ENCODE data around the gene SPATA1. TPM values are rescaled to one million over a fixed set of nuclear protein-coding genes. Genes with fewer than 3 reads are reported as not detected.
A peak's percentile ranks its signal among the peaks of the same experiment; 100 is the strongest.

Gene SPATA1
- total and polyA plus RNA-seq, 2 of the 13 experiments (the other 11 are each of a cell fraction or from before 2014, with no cell fraction given), result 0.70 to 1.4 TPM

DNA sequence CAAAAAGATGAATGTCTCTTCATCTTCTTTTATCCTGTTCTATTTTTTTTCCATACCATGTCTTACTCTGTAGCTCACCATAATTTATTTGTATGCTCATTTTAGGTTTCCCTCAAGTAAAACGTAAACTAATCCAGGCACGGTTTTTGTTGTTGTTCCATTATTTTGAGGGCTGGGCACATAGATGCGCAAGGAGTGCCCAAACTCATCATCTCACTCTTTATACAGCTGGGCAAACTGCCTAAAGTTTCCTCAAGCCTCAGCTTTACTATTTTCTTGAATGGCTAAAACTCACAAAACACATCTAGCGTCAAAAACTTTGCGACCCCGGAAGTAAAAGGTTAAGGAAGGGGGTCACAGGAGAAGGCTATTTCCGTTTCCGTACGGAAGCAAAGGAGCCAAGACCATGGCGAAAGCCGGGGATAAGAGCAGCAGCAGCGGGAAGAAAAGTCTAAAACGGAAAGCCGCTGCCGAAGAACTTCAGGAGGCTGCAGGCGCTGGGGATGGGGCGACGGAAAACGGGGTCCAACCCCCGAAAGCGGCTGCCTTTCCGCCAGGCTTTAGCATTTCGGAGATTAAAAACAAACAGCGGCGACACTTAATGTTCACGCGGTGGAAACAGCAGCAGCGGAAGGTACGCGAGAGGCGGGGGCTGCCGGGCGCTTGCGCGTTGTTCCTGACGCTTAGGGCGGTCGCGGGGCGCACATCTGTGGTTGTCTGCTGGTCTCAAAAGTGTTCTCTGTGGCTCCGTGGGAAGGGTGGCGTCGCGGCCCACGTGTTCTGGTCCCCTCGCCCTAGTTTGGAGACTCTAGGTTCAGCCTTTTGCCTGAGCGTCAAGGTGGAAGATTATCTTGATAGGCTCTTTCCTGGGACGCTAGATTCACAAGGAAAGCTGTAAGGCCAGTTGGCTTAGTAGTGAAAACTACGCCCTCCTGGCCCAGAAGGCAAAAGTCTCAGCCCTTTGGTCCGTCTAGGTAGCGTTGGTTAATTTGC lies 27.0 kb upstream of the SPATA1 start, which contains the start of gene RPF1 (continued):
- TF ChIP-seq KLF6 (CRISPR knock-in tag; IDR thresholded peaks at IDR 0.05), result peak; percentile 58
- 0 out of 2 replicates have a peak, but pooled peaks have one; percentile 4 for TF ChIP-seq MIER3 (CRISPR knock-in tag; IDR thresholded peaks at IDR 0.05; ENCODE audit: borderline replicate concordance)
- TF ChIP-seq CREM (IDR thresholded peaks at IDR 0.05), result peak; percentile 67
- no peak for TF ChIP-seq CREM (CRISPR knock-in tag; IDR thresholded peaks at IDR 0.05)
- TF ChIP-seq NFYB (CRISPR knock-in tag; IDR thresholded peaks at IDR 0.05), result 0 out of 2 replicates have a peak, but pooled peaks have one; percentile 6
- TF ChIP-seq CCDC6 (CRISPR knock-in tag; IDR thresholded peaks at IDR 0.05), result no peak
- no peak for TF ChIP-seq PCBP2 (optimal IDR thresholded peaks at IDR 0.05; ENCODE audit: low read depth, low read length, poor library complexity, severe bottlenecking)
- TF ChIP-seq TBL1XR1 (IDR thresholded peaks at IDR 0.05; ENCODE audit: borderline replicate concordance, low read length, partially characterized antibody), result peak; percentile 79
- peak; percentile 93 for TF ChIP-seq POGZ (CRISPR knock-in tag; IDR thresholded peaks at IDR 0.05)
- TF ChIP-seq, protein P1, sequence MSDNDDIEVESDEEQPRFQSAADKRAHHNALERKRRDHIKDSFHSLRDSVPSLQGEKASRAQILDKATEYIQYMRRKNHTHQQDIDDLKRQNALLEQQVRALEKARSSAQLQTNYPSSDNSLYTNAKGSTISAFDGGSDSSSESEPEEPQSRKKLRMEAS (IDR thresholded peaks at IDR 0.05), result peak; percentile 70
- TF ChIP-seq AKAP8 (CRISPR knock-in tag; IDR thresholded peaks at IDR 0.05), result no peak
- peak; percentile 52; the same call in 1 of the 2 replicates for TF ChIP-seq ERF (CRISPR knock-in tag; IDR thresholded peaks at IDR 0.05)
- TF ChIP-seq ZFP91 (CRISPR knock-in tag; IDR thresholded peaks at IDR 0.05; ENCODE audit: borderline replicate concordance), result peak; percentile 67; the same call in 1 of the 2 replicates
- TF ChIP-seq, protein P2, sequence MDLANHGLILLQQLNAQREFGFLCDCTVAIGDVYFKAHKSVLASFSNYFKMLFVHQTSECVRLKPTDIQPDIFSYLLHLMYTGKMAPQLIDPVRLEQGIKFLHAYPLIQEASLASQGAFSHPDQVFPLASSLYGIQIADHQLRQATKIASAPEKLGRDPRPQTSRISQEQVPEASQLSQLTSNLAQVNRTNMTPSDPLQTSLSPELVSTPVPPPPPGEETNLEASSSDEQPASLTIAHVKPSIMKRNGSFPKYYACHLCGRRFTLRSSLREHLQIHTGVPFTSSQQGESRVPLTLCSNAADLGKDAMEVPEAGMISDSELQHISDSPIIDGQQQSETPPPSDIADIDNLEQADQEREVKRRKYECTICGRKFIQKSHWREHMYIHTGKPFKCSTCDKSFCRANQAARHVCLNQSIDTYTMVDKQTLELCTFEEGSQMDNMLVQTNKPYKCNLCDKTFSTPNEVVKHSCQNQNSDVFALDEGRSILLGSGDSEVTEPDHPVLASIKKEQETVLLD (CRISPR knock-in tag; IDR thresholded peaks at IDR 0.05; ENCODE audit: low read depth), result no peak
- TF ChIP-seq GMEB2 (CRISPR knock-in tag; IDR thresholded peaks at IDR 0.05; ENCODE audit: low read depth), result peak; percentile 14; the same call in 1 of the 2 replicates
- TF ChIP-seq ZFX (CRISPR knock-in tag; IDR thresholded peaks at IDR 0.05; ENCODE audit: low read depth), result peak; percentile 57
- peak; percentile 25; the same call in 1 of the 2 replicates for TF ChIP-seq ZNF274 (CRISPR knock-in tag; IDR thresholded peaks at IDR 0.05)
- peak; percentile 51 for TF ChIP-seq RBM39 (IDR thresholded peaks at IDR 0.05; ENCODE audit: low read depth, low read length, poor library complexity, severe bottlenecking)
- 0 out of 2 replicates have a peak, but pooled peaks have one; percentile 16 for TF ChIP-seq KDM4B (CRISPR knock-in tag; IDR thresholded peaks at IDR 0.05)
- TF ChIP-seq YEATS2 (CRISPR knock-in tag; IDR thresholded peaks at IDR 0.05; ENCODE audit: borderline replicate concordance), result peak; percentile 83; the same call in 1 of the 2 replicates
- peak; percentile 20; the same call in 1 of the 2 replicates for TF ChIP-seq ZNF138 (CRISPR knock-in tag; IDR thresholded peaks at IDR 0.05; ENCODE audit: low read depth)
- TF ChIP-seq ELF4 (CRISPR knock-in tag; IDR thresholded peaks at IDR 0.05; ENCODE audit: borderline replicate concordance), result peak; percentile 95
- no peak for TF ChIP-seq PCBP1 (IDR thresholded peaks at IDR 0.05; ENCODE audit: borderline replicate concordance, low read depth, low read length)
